ENCODE data around the gene SPNS3. TPM values are rescaled to one million over a fixed set of nuclear protein-coding genes. Genes with fewer than 3 reads are reported as not detected.

SPNS3 gene
- polyA plus RNA-seq, 1 donor (not counting 4 experiments of a cell fraction or from before 2014, with no cell fraction given): not detected

DNA sequence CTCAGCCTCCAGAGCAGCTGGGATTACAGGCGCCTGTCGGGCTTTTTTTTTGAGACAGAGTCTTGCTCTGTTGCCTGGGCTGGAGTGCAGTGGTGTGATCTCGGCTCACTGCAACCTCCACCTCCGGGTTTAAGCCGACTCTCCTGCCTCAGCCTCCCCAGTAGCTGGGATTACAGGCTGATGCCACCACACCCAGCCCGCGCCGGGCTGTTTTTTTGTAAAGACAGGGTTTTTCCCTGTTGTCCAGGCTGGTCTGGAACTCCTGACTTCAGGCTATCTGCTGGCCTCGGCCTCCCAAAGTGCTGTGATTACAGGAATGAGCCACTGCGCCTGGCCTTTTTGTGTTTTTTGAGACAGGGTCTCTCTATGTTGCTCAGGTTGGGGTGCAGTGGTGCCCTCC is 27.4 kb upstream of the SPNS3 start:
- Histone ChIP-seq H3K27me3 (ENCODE audit: control insufficient read depth, extremely low read depth, insufficient read depth, low read length) (no peaks in the 10 kb centered on the region), H2AFZ (ENCODE audit: control insufficient read depth, low read length) (no peak overlapping the region), H3K9me1 (ENCODE audit: control insufficient read depth, extremely low read depth, insufficient read depth, low read length) (no peaks in the 10 kb centered on the region), H3K4me3 (ENCODE audit: control insufficient read depth in 2 of 3, extremely low read depth in 1 of 3, insufficient read depth in 2 of 3, low read depth in 1 of 3, low read length in 3 of 3) (no peak overlapping the region), H4K20me1 (ENCODE audit: control insufficient read depth, extremely low read depth, insufficient read depth, low read length) (no peaks in the 10 kb centered on the region), H3K27ac (ENCODE audit: control insufficient read depth, insufficient read depth, low read length) (no peak overlapping the region), H3K36me3 (ENCODE audit: control insufficient read depth in 2 of 2, extremely low read depth in 1 of 2, insufficient read depth in 2 of 2, low read length in 2 of 2) (no peaks in the 10 kb centered on the region), H3K9me3 (ENCODE audit: control insufficient read depth, low read depth, low read length) (no peaks in the 10 kb centered on the region), H3K4me2 (ENCODE audit: control insufficient read depth, extremely low read depth, insufficient read depth, low read depth, low read length) (no peak overlapping the region), H3K4me1 (ENCODE audit: control insufficient read depth, extremely low read depth, insufficient read depth, low read length) (peaks cover 20% of the 10 kb centered on the region), H3K9ac (ENCODE audit: control insufficient read depth, extremely low read depth, insufficient read depth, low read length) (no peak overlapping the region), H3K79me2 (ENCODE audit: control insufficient read depth, insufficient read depth, low read length) (no peaks in the 10 kb centered on the region)
- FAIRE-seq (no peak), DNase-seq (ENCODE audit: low read depth, low spot score) (no peak)
- no peak for TF ChIP-seq EZH2 (IDR thresholded peaks at IDR 0.05; ENCODE audit: low read length)
- TF ChIP-seq, protein P1, sequence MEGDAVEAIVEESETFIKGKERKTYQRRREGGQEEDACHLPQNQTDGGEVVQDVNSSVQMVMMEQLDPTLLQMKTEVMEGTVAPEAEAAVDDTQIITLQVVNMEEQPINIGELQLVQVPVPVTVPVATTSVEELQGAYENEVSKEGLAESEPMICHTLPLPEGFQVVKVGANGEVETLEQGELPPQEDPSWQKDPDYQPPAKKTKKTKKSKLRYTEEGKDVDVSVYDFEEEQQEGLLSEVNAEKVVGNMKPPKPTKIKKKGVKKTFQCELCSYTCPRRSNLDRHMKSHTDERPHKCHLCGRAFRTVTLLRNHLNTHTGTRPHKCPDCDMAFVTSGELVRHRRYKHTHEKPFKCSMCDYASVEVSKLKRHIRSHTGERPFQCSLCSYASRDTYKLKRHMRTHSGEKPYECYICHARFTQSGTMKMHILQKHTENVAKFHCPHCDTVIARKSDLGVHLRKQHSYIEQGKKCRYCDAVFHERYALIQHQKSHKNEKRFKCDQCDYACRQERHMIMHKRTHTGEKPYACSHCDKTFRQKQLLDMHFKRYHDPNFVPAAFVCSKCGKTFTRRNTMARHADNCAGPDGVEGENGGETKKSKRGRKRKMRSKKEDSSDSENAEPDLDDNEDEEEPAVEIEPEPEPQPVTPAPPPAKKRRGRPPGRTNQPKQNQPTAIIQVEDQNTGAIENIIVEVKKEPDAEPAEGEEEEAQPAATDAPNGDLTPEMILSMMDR (optimal IDR thresholded peaks at IDR 0.05 in 1 of 3, IDR thresholded peaks at IDR 0.05 in 1 of 3, conservative IDR thresholded peaks at IDR 0.05 in 1 of 3; ENCODE audit: extremely low read depth in 1 of 3, insufficient read depth in 2 of 3, low read length in 3 of 3): no peak
- dilution Hi-C loops (cut with MboI; ENCODE audit: extremely low pct_ligation_motif_present, low sequenced_read_pairs): loop anchor here (25.0 kb wide), 1 partner anchor 94 kb away; no protein-coding TSS in a partner anchor

GRCh38 chr17:4407216-4407615 is 26.5 kb upstream of the SPNS3 start:
- peak; percentile 66 for FAIRE-seq
- Histone ChIP-seq H3K9me1 (ENCODE audit: control insufficient read depth, extremely low read depth, insufficient read depth, low read length) (no peaks in the 10 kb centered on the region), H3K36me3 (ENCODE audit: control insufficient read depth in 2 of 2, extremely low read depth in 1 of 2, insufficient read depth in 2 of 2, low read length in 2 of 2) (no peaks in the 10 kb centered on the region), H3K4me2 (ENCODE audit: control insufficient read depth, extremely low read depth, insufficient read depth, low read depth, low read length) (no peak overlapping the region), H3K9me3 (ENCODE audit: control insufficient read depth, low read depth, low read length) (no peaks in the 10 kb centered on the region), H3K27ac (ENCODE audit: control insufficient read depth, insufficient read depth, low read length) (no peak overlapping the region), H3K27me3 (ENCODE audit: control insufficient read depth, extremely low read depth, insufficient read depth, low read length) (no peaks in the 10 kb centered on the region), H3K79me2 (ENCODE audit: control insufficient read depth, insufficient read depth, low read length) (no peaks in the 10 kb centered on the region), H3K9ac (ENCODE audit: control insufficient read depth, extremely low read depth, insufficient read depth, low read length) (no peak overlapping the region), H2AFZ (ENCODE audit: control insufficient read depth, low read length) (no peak overlapping the region), H3K4me1 (ENCODE audit: control insufficient read depth, extremely low read depth, insufficient read depth, low read length) (peaks cover 20% of the 10 kb centered on the region), H3K4me3 (ENCODE audit: control insufficient read depth in 2 of 3, extremely low read depth in 1 of 3, insufficient read depth in 2 of 3, low read depth in 1 of 3, low read length in 3 of 3) (no peak overlapping the region), H4K20me1 (ENCODE audit: control insufficient read depth, extremely low read depth, insufficient read depth, low read length) (no peaks in the 10 kb centered on the region)
- dilution Hi-C loops (cut with MboI; ENCODE audit: extremely low pct_ligation_motif_present, low sequenced_read_pairs): loop anchor here (25.0 kb wide), 1 partner anchor 95 kb away; no protein-coding TSS in a partner anchor
- TF ChIP-seq EZH2 (IDR thresholded peaks at IDR 0.05; ENCODE audit: low read length): no peak
- TF ChIP-seq, protein P1 (optimal IDR thresholded peaks at IDR 0.05 in 1 of 3, IDR thresholded peaks at IDR 0.05 in 1 of 3, conservative IDR thresholded peaks at IDR 0.05 in 1 of 3; ENCODE audit: extremely low read depth in 1 of 3, insufficient read depth in 2 of 3, low read length in 3 of 3): no peak
- DNase-seq (ENCODE audit: low read depth, low spot score): peak; percentile 81
